GM13976 (cell line): Measurements from ENCODE around the gene ELANE.

Experiments
- DNase-seq: peaks from one replicate; pipeline ENCODE4 v3.0.0; 2012; ENCODE audit warnings: low spot score
- CTCF ChIP-seq: IDR thresholded peaks from 2 replicates; pipeline ENCODE4 v1.5.1; 2012; ENCODE audit warnings: borderline replicate concordance, mild to moderate bottlenecking; ENCODE audit not compliant: insufficient read depth; ENCODE audit errors: extremely low read depth, missing control alignments, control extremely low read depth
- in situ Hi-C: fragments of 300-500 bp; cut with MboI; formaldehyde crosslinking; loops from one replicate; pipeline ENCODE4 v1.12.0; 2022; ENCODE audit warnings: low sequenced_read_pairs, mixed read lengths, inconsistent platforms; ENCODE audit not compliant: unreplicated experiment

The ELANE gene

GRCh38 chr19:823565-824121 is 28.5 kb upstream of the ELANE start:
- DNase-seq: no peak
- TF ChIP-seq CTCF: no peak
- in situ Hi-C loops: no loop called here

- TF ChIP-seq CTCF: no peak
- DNase-seq: no peak
- in situ Hi-C loops: no loop called here
These were observed 27.2 kb upstream of the ELANE start for GRCh38 chr19:824885-825284.

GRCh38 chr19:825897-826644 is 26.0 kb upstream of the ELANE start:
- TF ChIP-seq CTCF: no peak
- in situ Hi-C loops: no loop called here
- DNase-seq: no peak

GRCh38 chr19:827314-827709 is 24.8 kb upstream of the ELANE start:
- TF ChIP-seq CTCF: no peak
- in situ Hi-C loops: no loop called here
- DNase-seq: no peak

GRCh38 chr19:827710-828321 is 24.3 kb upstream of the ELANE start, which contains the start of gene AZU1:
Gene AZU1 (plus strand): TSS chr19:827837. CDS start chr19:827847, 10 bp downstream.
- TF ChIP-seq CTCF: no peak
- in situ Hi-C loops: no loop called here

GRCh38 chr19:829129-829758 is 22.9 kb upstream of the ELANE start:
- in situ Hi-C loops: no loop called here
- no peak for TF ChIP-seq CTCF
- DNase-seq: no peak

More at GRCh38 chr19:827710-828321, 24.3 kb upstream of the ELANE start, which contains the start of gene AZU1:
- DNase-seq: no peak
